ENCODE measurements around the gene TMEM63C. TPM values are rescaled to one million over a fixed set of nuclear protein-coding genes. Genes with fewer than 3 reads are reported as not detected.

TMEM63C gene
- total RNA-seq, 2 experiments from 2014 or later, result 0.79 to 6.6 TPM

DNA sequence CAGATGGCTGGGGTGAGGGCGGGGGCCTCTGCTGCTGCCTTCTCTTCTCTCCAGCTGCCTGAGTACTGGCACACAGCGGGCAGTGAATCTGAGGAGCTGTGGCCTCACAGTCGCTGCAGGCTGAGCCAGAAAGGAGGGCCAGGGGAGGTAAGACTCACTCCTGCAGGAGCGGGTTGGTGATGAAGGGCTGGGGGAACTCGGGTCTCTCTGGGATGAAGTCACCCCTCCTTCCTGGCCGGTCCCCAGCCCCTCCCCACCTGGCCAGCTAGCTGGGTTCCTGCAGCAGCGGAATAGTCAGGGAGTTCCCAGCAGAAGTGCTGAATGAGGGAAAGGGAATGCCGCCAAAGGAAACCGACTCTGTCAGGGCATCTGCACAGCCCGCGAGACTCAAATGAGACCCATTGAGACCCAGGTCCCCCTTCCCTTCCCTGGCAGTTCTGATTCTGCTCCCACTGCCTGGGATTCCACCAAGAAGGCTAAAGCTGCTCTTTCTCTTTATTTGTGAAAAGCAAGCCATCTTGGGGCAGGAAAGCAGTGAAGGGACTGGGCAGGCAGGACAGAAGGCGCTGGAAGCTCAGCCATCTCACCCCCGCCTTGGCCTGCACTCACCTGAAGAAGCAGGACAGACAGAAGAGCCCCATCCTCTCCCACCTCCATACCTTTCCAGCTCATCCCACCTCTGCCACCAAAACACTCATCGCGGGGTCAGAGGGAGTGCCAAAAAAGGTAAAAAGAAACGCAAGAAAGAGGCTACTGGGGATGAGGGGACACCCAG is 84.2 kb downstream of the TMEM63C start:
- H3K4me3 ChIP-seq (ENCODE audit: low read depth, low read length, poor library complexity, severe bottlenecking), result no peak overlapping the region
- H3K27ac ChIP-seq (ENCODE audit: low read depth, low read length, poor library complexity, severe bottlenecking), result no peak overlapping the region
- H2AFZ ChIP-seq (ENCODE audit: low read length), result no peak overlapping the region
- intact Hi-C loops (cut with micrococcal nuclease; ENCODE audit: unreplicated experiment), result no loop called here
- no peaks in the 10 kb centered on the region for H3K79me2 ChIP-seq (ENCODE audit: insufficient read depth, low read depth, low read length)
- no peaks in the 10 kb centered on the region for H3K36me3 ChIP-seq (ENCODE audit: insufficient read depth, low read length)
- ChIA-PET POLR2A (interaction anchor here (0.6 kb wide), 1 partner anchor 17 kb away, joined by 3 read pairs; no protein-coding TSS in a partner anchor), CTCF (ENCODE audit: unreplicated experiment) (no interaction called here)
- no TSS peak for BruUV-seq (replicated peaks)
- TF ChIP-seq, protein P1, sequence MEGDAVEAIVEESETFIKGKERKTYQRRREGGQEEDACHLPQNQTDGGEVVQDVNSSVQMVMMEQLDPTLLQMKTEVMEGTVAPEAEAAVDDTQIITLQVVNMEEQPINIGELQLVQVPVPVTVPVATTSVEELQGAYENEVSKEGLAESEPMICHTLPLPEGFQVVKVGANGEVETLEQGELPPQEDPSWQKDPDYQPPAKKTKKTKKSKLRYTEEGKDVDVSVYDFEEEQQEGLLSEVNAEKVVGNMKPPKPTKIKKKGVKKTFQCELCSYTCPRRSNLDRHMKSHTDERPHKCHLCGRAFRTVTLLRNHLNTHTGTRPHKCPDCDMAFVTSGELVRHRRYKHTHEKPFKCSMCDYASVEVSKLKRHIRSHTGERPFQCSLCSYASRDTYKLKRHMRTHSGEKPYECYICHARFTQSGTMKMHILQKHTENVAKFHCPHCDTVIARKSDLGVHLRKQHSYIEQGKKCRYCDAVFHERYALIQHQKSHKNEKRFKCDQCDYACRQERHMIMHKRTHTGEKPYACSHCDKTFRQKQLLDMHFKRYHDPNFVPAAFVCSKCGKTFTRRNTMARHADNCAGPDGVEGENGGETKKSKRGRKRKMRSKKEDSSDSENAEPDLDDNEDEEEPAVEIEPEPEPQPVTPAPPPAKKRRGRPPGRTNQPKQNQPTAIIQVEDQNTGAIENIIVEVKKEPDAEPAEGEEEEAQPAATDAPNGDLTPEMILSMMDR (conservative IDR thresholded peaks at IDR 0.05; ENCODE audit: low read length), result no peak
- TF ChIP-seq EZH2phosphoT487 (IDR thresholded peaks at IDR 0.05; ENCODE audit: borderline replicate concordance, low read depth, low read length), result no peak
- no peaks in the 10 kb centered on the region for H4K20me1 ChIP-seq (ENCODE audit: insufficient read depth, low read length)
- no peak for DNase-seq (ENCODE audit: low spot score)
- H3K4me1 ChIP-seq (ENCODE audit: insufficient read depth, low read length, poor library complexity, severe bottlenecking), result no peaks in the 10 kb centered on the region
- H3K9me2 ChIP-seq (ENCODE audit: insufficient read depth, low read length), result no peaks in the 10 kb centered on the region
- H3K4me2 ChIP-seq (ENCODE audit: low read length), result no peak overlapping the region
- no peaks in the 10 kb centered on the region for H3K9me3 ChIP-seq (ENCODE audit: low read length)

DNA sequence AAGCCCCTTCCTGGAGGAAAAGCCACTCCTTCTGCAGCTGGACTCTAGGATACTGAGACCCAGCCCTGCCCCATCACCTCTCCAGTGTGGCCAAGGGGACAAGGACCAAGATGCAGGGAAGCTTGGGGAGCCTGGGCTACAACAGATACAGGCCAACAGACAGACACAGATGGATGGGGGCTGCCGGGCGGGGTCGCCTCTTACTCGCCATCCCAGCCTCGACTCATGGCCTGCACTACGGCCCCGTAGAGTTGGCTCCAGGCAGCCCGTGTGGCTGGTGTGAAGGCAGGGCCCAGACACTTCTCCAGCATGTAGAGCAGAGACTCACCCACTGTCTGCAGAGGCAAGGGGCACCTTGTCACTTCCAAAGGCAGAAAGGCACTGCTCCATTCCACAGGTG is 84.7 kb downstream of the TMEM63C start:
- Histone ChIP-seq H3K27ac (ENCODE audit: low read depth, low read length, poor library complexity, severe bottlenecking) (no peak overlapping the region), H2AFZ (ENCODE audit: low read length) (no peak overlapping the region), H3K4me2 (ENCODE audit: low read length) (no peak overlapping the region), H3K4me3 (ENCODE audit: low read depth, low read length, poor library complexity, severe bottlenecking) (no peak overlapping the region), H3K36me3 (ENCODE audit: insufficient read depth, low read length) (no peaks in the 10 kb centered on the region), H3K4me1 (ENCODE audit: insufficient read depth, low read length, poor library complexity, severe bottlenecking) (no peaks in the 10 kb centered on the region), H4K20me1 (ENCODE audit: insufficient read depth, low read length) (no peaks in the 10 kb centered on the region), H3K9me3 (ENCODE audit: low read length) (no peaks in the 10 kb centered on the region), H3K9me2 (ENCODE audit: insufficient read depth, low read length) (no peaks in the 10 kb centered on the region), H3K79me2 (ENCODE audit: insufficient read depth, low read depth, low read length) (no peaks in the 10 kb centered on the region)
- ChIA-PET POLR2A (interaction anchor here (0.6 kb wide), 1 partner anchor 16 kb away, joined by 3 read pairs; no protein-coding TSS in a partner anchor), CTCF (ENCODE audit: unreplicated experiment) (no interaction called here)
- intact Hi-C loops (cut with micrococcal nuclease; ENCODE audit: unreplicated experiment), result no loop called here
- no peak for TF ChIP-seq EZH2phosphoT487 (IDR thresholded peaks at IDR 0.05; ENCODE audit: borderline replicate concordance, low read depth, low read length)
- TF ChIP-seq, protein P1 (conservative IDR thresholded peaks at IDR 0.05; ENCODE audit: low read length), result no peak
- no peak for DNase-seq (ENCODE audit: low spot score)
- BruUV-seq (replicated peaks), result no TSS peak

Data from OCI-LY7 (cell line).